ENCODE results near the gene ARHGAP10.

Gene ARHGAP10

GRCh38 chr4:148027201-148027600, 295.3 kb downstream of the ARHGAP10 start:
- no peak overlapping the region for H3K4me3 ChIP-seq (ENCODE audit: low read depth, low read length)
- TF ChIP-seq CTCF (IDR thresholded peaks at IDR 0.05; ENCODE audit: low read depth, low read length): no peak
- in situ Hi-C loops (cut with HindIII; ENCODE audit: low sequenced_read_pairs): no loop called here
- no peak for DNase-seq (ENCODE audit: low read depth, low spot score)

GRCh38 chr4:148029781-148030180, 297.9 kb downstream of the ARHGAP10 start:
- H3K4me3 ChIP-seq (ENCODE audit: low read depth, low read length): no peak overlapping the region
- no peak for DNase-seq (ENCODE audit: low read depth, low spot score)
- in situ Hi-C loops (cut with HindIII; ENCODE audit: low sequenced_read_pairs): no loop called here
- TF ChIP-seq CTCF (IDR thresholded peaks at IDR 0.05; ENCODE audit: low read depth, low read length): no peak

GRCh38 chr4:148030193-148030873, 298.4 kb downstream of the ARHGAP10 start:
- in situ Hi-C loops (cut with HindIII; ENCODE audit: low sequenced_read_pairs): no loop called here
- TF ChIP-seq CTCF (IDR thresholded peaks at IDR 0.05; ENCODE audit: low read depth, low read length): no peak
- H3K4me3 ChIP-seq (ENCODE audit: low read depth, low read length): no peak overlapping the region
- DNase-seq (ENCODE audit: low read depth, low spot score): peak; percentile 61

DNA sequence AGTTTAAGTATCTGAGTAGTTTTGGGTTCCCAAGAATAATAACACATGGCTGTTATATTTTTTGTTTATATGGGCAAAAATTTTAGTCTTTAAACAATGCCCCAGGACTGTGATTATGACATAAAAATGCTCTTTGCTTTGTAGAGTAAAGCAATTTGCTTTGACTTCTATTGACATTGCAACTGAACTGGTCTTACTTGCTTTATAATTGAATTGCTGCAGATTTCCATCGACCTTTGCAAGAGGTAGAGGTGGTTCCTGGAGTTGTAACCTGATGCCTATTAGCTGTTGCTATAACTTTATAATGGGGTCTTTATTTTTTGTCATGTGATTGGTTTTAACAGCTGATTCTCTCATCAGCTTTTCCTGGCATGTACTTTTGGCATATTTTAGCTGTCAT, 302.9 kb downstream of the ARHGAP10 start:
- H3K4me3 ChIP-seq (ENCODE audit: low read depth, low read length): no peak overlapping the region
- DNase-seq (ENCODE audit: low read depth, low spot score): no peak
- no peak for TF ChIP-seq CTCF (IDR thresholded peaks at IDR 0.05; ENCODE audit: low read depth, low read length)
- in situ Hi-C loops (cut with HindIII; ENCODE audit: low sequenced_read_pairs): no loop called here

GRCh38 chr4:148041606-148042329, 309.9 kb downstream of the ARHGAP10 start:
- in situ Hi-C loops (cut with HindIII; ENCODE audit: low sequenced_read_pairs): no loop called here
- no peak for TF ChIP-seq CTCF (IDR thresholded peaks at IDR 0.05; ENCODE audit: low read depth, low read length)
- no peak overlapping the region for H3K4me3 ChIP-seq (ENCODE audit: low read depth, low read length)
- no peak for DNase-seq (ENCODE audit: low read depth, low spot score)

DNA sequence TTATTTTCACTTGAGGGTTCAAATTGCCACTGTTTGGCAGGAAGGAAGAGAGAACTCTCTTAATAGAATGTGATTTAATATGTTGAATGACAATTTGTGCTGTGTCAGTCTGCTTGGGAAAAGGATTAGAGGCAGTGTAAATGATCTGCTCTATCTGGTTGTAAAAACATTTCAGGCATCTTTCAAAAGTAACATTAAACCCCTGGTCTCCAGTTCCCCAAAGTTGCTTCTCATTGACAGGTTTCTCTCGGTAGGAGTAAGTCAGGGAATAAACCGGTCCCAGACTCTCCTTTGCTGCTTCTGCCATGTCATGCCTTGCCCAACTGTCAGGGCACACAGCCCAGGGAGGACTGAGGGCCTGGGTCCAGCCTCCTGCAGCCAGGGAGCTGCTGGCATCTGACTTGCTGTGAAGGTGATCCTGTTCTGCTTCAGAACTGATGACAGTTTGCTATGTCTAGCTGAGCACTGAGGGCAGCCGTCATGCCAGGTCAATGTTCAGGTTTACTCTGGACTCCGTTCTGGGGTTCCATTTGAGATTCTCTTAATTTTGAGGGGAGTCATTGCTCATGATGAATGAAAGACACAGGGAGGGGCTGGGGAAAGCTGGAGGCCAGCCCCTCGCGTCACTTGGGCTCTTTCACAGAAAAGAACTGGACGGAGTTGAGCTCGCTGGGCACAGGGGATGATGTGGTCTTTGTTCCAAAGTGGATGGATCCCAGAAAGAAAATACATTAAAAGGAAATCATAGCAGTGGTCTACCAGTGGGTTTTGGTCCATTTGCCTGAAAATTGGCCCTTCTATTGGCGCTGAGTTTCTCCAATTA, 312.4 kb downstream of the ARHGAP10 start:
- DNase-seq (ENCODE audit: low read depth, low spot score): no peak
- in situ Hi-C loops (cut with HindIII; ENCODE audit: low sequenced_read_pairs): no loop called here
- no peak overlapping the region for H3K4me3 ChIP-seq (ENCODE audit: low read depth, low read length)
- TF ChIP-seq CTCF (IDR thresholded peaks at IDR 0.05; ENCODE audit: low read depth, low read length): no peak
